Measurements from ENCODE around the gene RBM6.

DNA sequence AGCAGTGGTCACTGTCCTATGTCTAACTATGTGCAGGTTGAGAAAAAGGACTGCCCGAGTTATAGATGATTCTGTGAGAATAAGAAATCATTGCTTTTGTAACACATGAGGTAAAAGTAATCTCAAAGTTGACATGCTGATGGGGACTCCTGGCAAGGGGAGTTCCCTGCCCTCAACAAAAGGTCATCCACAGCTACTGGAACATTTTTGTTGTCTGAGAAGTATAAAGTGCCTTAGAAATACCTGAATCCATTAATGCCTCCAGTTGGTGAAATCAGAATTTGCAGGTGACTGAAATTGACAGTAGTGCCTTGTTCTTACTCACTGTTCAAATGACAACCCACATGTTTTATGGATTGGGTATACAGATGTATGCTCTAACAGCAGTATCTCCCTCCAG lies 105.0 kb downstream of the RBM6 start:
- TF ChIP-seq FOXM1 (IDR thresholded peaks at IDR 0.05; ENCODE audit: low read depth) = no peak
- TF ChIP-seq MXI1 (IDR thresholded peaks at IDR 0.05; ENCODE audit: low read depth, low read length) = no peak
- TF ChIP-seq POLR2AphosphoS5 (IDR thresholded peaks at IDR 0.05; ENCODE audit: low read depth, low read length) = no peak
- TF ChIP-seq, protein P1, sequence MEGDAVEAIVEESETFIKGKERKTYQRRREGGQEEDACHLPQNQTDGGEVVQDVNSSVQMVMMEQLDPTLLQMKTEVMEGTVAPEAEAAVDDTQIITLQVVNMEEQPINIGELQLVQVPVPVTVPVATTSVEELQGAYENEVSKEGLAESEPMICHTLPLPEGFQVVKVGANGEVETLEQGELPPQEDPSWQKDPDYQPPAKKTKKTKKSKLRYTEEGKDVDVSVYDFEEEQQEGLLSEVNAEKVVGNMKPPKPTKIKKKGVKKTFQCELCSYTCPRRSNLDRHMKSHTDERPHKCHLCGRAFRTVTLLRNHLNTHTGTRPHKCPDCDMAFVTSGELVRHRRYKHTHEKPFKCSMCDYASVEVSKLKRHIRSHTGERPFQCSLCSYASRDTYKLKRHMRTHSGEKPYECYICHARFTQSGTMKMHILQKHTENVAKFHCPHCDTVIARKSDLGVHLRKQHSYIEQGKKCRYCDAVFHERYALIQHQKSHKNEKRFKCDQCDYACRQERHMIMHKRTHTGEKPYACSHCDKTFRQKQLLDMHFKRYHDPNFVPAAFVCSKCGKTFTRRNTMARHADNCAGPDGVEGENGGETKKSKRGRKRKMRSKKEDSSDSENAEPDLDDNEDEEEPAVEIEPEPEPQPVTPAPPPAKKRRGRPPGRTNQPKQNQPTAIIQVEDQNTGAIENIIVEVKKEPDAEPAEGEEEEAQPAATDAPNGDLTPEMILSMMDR (IDR thresholded peaks at IDR 0.05) = no peak
- TF ChIP-seq SMC3 (IDR thresholded peaks at IDR 0.05; ENCODE audit: low read depth, low read length) = no peak
- no peak for TF ChIP-seq RAD21 (IDR thresholded peaks at IDR 0.05; ENCODE audit: low read length)
- no peak for TF ChIP-seq TAF1 (IDR thresholded peaks at IDR 0.05; ENCODE audit: borderline replicate concordance, low read depth, low read length)
- TF ChIP-seq EZH2phosphoT487 (IDR thresholded peaks at IDR 0.05; ENCODE audit: borderline replicate concordance, low read depth) = no peak
- no peak for TF ChIP-seq USF1 (IDR thresholded peaks at IDR 0.05; ENCODE audit: borderline replicate concordance, low read depth)
- TF ChIP-seq RCOR1 (IDR thresholded peaks at IDR 0.05; ENCODE audit: low read length) = no peak
